Esophagus squamous epithelium (tissue), 4 donors: ENCODE results near the gene ZC3H14.
"Not testable (repeated sequence)": the region's sequence is repeated elsewhere in the genome, so short reads cannot be mapped to it uniquely, and the experiment has no call there.

Experiments used
- CTCF ChIP-seq, 6 experiments: fragments of 450-650 bp in 4 of 6; fragments of 200-600 bp in 2 of 6; sonication (generic) in 2 of 6; IDR thresholded peaks; one replicate each; pipeline ENCODE4 v1.5.1; 2016 to 2019; ENCODE audit warnings: antibody characterized with exemption in 6 of 6, mild to moderate bottlenecking in 4 of 6, moderate library complexity in 4 of 6
- POLR2A ChIP-seq, 4 donors: fragments of 450-650 bp; IDR thresholded peaks; one replicate each; pipeline ENCODE4 v1.6.1; 2017; ENCODE audit warnings: antibody characterized with exemption in 4 of 4, mild to moderate bottlenecking in 4 of 4, moderate library complexity in 3 of 4

DNA sequence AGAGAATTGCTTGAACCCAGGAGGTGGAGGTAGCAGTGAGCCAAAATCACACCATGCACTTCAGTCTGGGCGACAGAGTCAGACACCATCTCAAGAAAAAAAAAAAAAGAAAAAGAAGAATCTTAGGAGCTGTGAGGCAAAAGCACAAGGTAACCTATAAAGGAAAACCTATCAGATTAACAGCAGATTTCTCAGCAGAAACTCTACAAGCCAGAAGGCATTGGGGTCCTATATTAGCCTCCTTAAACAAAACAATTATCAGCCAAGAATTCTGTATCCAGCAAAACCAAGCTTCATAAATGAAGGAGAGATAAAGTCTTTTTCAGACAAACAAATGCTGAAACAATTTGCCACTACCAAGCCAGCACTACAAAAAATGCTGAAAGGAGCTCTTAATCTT, 32.9 kb upstream of the ZC3H14 start:
- not testable (repeated sequence) for TF ChIP-seq CTCF, POLR2A (IDR thresholded peaks at IDR 0.05)
